MCF 10A (cell line): ENCODE results near the gene MAPKAP1. TPM values are rescaled to one million over a fixed set of nuclear protein-coding genes. Genes with fewer than 3 reads are reported as not detected.

Experiments
- BruUV-seq: library from RNA; stranded (reverse); fragments of 400-500 nt; replicated peaks from 2 replicates; lab custom pipeline; 2021; lab: Mats Ljungman, UMichigan
- CTCF ChIA-PET: fragments of 300-600 bp; sonication (Branson Sonifier 250); formaldehyde crosslinking; extraction: SDS; loops from one replicate; lab custom pipeline; 2021; ENCODE audit warnings: antibody characterized with exemption, inconsistent platforms; lab: Yijun Ruan, JAX
- POLR2A ChIA-PET: fragments of 300-600, 350-650 bp; sonication (Branson Sonifier 250); formaldehyde crosslinking; extraction: SDS; loops from one replicate; lab custom pipeline; 2020; ENCODE audit warnings: antibody characterized with exemption, inconsistent platforms; lab: Yijun Ruan, JAX
- DNase-seq: peaks from one replicate; pipeline ENCODE4 v3.0.0-alpha.2; 2018; ENCODE audit not compliant: unreplicated experiment
- H3K27ac Mint-ChIP-seq: one replicate; pipeline ENCODE4 v1.8.0; 2022; ENCODE audit warnings: mild to moderate bottlenecking, low read depth, mixed read lengths; ENCODE audit not compliant: unreplicated experiment
- H3K27me3 Mint-ChIP-seq: one replicate; pipeline ENCODE4 v1.8.0; 2022; ENCODE audit warnings: mixed read lengths; ENCODE audit not compliant: insufficient read depth, unreplicated experiment
- H3K36me3 Mint-ChIP-seq: one replicate; pipeline ENCODE4 v1.8.0; 2022; ENCODE audit warnings: mild to moderate bottlenecking, moderate library complexity, mixed read lengths; ENCODE audit not compliant: insufficient read depth, unreplicated experiment
- H3K4me1 Mint-ChIP-seq: one replicate; pipeline ENCODE4 v1.8.0; 2022; ENCODE audit warnings: mixed read lengths; ENCODE audit not compliant: insufficient read depth, unreplicated experiment
- H3K4me3 Mint-ChIP-seq: one replicate; pipeline ENCODE4 v1.8.0; 2022; ENCODE audit warnings: mild to moderate bottlenecking, moderate library complexity, mixed read lengths; ENCODE audit not compliant: unreplicated experiment
- H3K9me3 Mint-ChIP-seq: one replicate; pipeline ENCODE4 v1.8.0; 2022; ENCODE audit warnings: mixed read lengths; ENCODE audit not compliant: unreplicated experiment
- CTCF ChIP-seq: fragments of 200-600 bp; IDR thresholded peaks from one replicate; pipeline ENCODE4 v1.8.0; 2022; ENCODE audit warnings: antibody characterized with exemption, mild to moderate bottlenecking; ENCODE audit not compliant: unreplicated experiment
- intact Hi-C: fragments of 100-400 bp; cut with micrococcal nuclease; formaldehyde crosslinking; loops from 2 replicates; pipeline ENCODE4 v1.14.1; 2022
- total RNA-seq: library from RNA; stranded (reverse); gene quantifications from 2 replicates; pipeline ENCODE4 v1.2.3, GENCODE V29; 2022

Gene MAPKAP1
- total RNA-seq, 1 experiment from 2014 or later: 74.9 TPM

- Mint-ChIP-seq H3K27ac (no peak overlapping the region), H3K4me3 (no peak overlapping the region), H3K27me3 (no peaks in the 10 kb centered on the region), H3K9me3 (no peaks in the 10 kb centered on the region), H3K36me3 (peaks cover 20% of the 10 kb centered on the region), H3K4me1 (peaks cover 19% of the 10 kb centered on the region)
- ChIA-PET POLR2A (interaction anchor here (1.4 kb wide), 1 partner anchor 8 kb away, joined by 4 read pairs; no protein-coding TSS in a partner anchor), CTCF (interaction anchor here (0.6 to 2.5 kb wide), 3 partner anchors 10 to 1154 kb away, joined by 3 to 12 read pairs (median 4); no protein-coding TSS in a partner anchor)
- DNase-seq: no peak
- intact Hi-C loops: loop anchor here (10.0 kb wide), 1 partner anchor 123 kb away; no protein-coding TSS in a partner anchor
- no TSS peak for BruUV-seq
- no peak for TF ChIP-seq CTCF
Observed at GRCh38 chr9:125548141-125548540, 158.9 kb downstream of the MAPKAP1 start.

GRCh38 chr9:125547368-125547767, 159.6 kb downstream of the MAPKAP1 start:
- no peaks in the 10 kb centered on the region for H3K27me3 Mint-ChIP-seq
- H3K4me3 Mint-ChIP-seq: no peak overlapping the region
- TF ChIP-seq CTCF: no peak
- POLR2A ChIA-PET: no interaction called here
- H3K9me3 Mint-ChIP-seq: no peaks in the 10 kb centered on the region
- peaks cover 24% of the 10 kb centered on the region for H3K36me3 Mint-ChIP-seq
- H3K27ac Mint-ChIP-seq: no peak overlapping the region
- intact Hi-C loops: loop anchor here (10.0 kb wide), 1 partner anchor 123 kb away; no protein-coding TSS in a partner anchor
- no TSS peak for BruUV-seq
- DNase-seq: no peak
- CTCF ChIA-PET: interaction anchor here (0.6 to 2.5 kb wide), 3 partner anchors 11 to 1155 kb away, joined by 3 to 12 read pairs (median 4); no protein-coding TSS in a partner anchor
- H3K4me1 Mint-ChIP-seq: peaks cover 19% of the 10 kb centered on the region

- CTCF ChIA-PET: interaction anchor here (5.6 kb wide), 1 partner anchor 12 kb away, joined by 42 read pairs; no protein-coding TSS in a partner anchor
- POLR2A ChIA-PET: no interaction called here
Observed at GRCh38 chr9:125545845-125546244, 161.2 kb downstream of the MAPKAP1 start.

More at GRCh38 chr9:125545845-125546244, 161.2 kb downstream of the MAPKAP1 start:
- TF ChIP-seq CTCF: no peak
- BruUV-seq: no TSS peak
- no peak overlapping the region for H3K27ac Mint-ChIP-seq
- peaks cover 32% of the 10 kb centered on the region for H3K4me1 Mint-ChIP-seq
- no peak for DNase-seq
- no peaks in the 10 kb centered on the region for H3K9me3 Mint-ChIP-seq
- no peaks in the 10 kb centered on the region for H3K27me3 Mint-ChIP-seq
- intact Hi-C loops: loop anchor here (10.0 kb wide), 1 partner anchor 121 kb away; no protein-coding TSS in a partner anchor
- peaks cover 29% of the 10 kb centered on the region for H3K36me3 Mint-ChIP-seq
- no peak overlapping the region for H3K4me3 Mint-ChIP-seq
